HEK293T (cell line): Measurements from ENCODE around the gene PTPN13.

Experiments
- FOXM1 ChIP-seq: fragments of 450-650 bp; IDR thresholded peaks from 2 replicates; pipeline ENCODE4 v1.6.1; 2017; ENCODE audit warnings: mild to moderate bottlenecking, borderline replicate concordance
- SUZ12 ChIP-seq: fragments of 450-650 bp; IDR thresholded peaks from 2 replicates; pipeline ENCODE4 v1.6.1; 2016; ENCODE audit warnings: mild to moderate bottlenecking

GRCh38 chr4:86593688-86594558, at the start of gene PTPN13:
- no peak for TF ChIP-seq SUZ12
- TF ChIP-seq FOXM1 = no peak
